CD4-positive, alpha-beta T cell treated with Interleukin-10 for 1 hour (primary cell): ENCODE results near the gene PRKCH.
"Not testable (repeated sequence)": the region's sequence is repeated elsewhere in the genome, so short reads cannot be mapped to it uniquely, and the experiment has no call there.

ENCODE experiments used
- DNase-seq: peaks from one replicate; pipeline ENCODE4 v3.0.0-alpha.2; 2020

Gene PRKCH

GRCh38 chr14:61462566-61463193 is 141.3 kb downstream of the PRKCH start:
- DNase-seq: no peak

- DNase-seq: no peak
Observed at GRCh38 chr14:61463664-61464285, 142.4 kb downstream of the PRKCH start.

- not testable (repeated sequence) for DNase-seq
Observed at GRCh38 chr14:61464539-61465320, 143.4 kb downstream of the PRKCH start.

- DNase-seq: no peak
Observed at GRCh38 chr14:61466249-61466904, 145.0 kb downstream of the PRKCH start.

GRCh38 chr14:61466905-61467280 is 145.5 kb downstream of the PRKCH start:
- DNase-seq: no peak

GRCh38 chr14:61467296-61467695 is 145.9 kb downstream of the PRKCH start:
- no peak for DNase-seq

- DNase-seq: no peak
Observed at GRCh38 chr14:61468063-61468825, 146.9 kb downstream of the PRKCH start.

GRCh38 chr14:61469781-61470180 is 148.4 kb downstream of the PRKCH start:
- DNase-seq: no peak

GRCh38 chr14:61470261-61470960 is 149.0 kb downstream of the PRKCH start:
- DNase-seq: no peak

GRCh38 chr14:61470961-61471293 is 149.5 kb downstream of the PRKCH start:
- DNase-seq: no peak

GRCh38 chr14:61471297-61472005 is 150.1 kb downstream of the PRKCH start:
- DNase-seq: no peak

- DNase-seq: peak; percentile 71
Observed at GRCh38 chr14:61472011-61472672, 150.8 kb downstream of the PRKCH start.

- DNase-seq: peak; percentile 68
Observed at GRCh38 chr14:61472801-61473376, 151.5 kb downstream of the PRKCH start.

- peak; percentile 34 for DNase-seq
Observed at GRCh38 chr14:61474015-61474414, 152.6 kb downstream of the PRKCH start.

- DNase-seq: no peak
Observed at GRCh38 chr14:61474701-61475100, 153.3 kb downstream of the PRKCH start.

- DNase-seq: peak; percentile 75
Observed at GRCh38 chr14:61475316-61475715, 153.9 kb downstream of the PRKCH start.

- DNase-seq: no peak
Observed at GRCh38 chr14:61476105-61476753, 154.8 kb downstream of the PRKCH start.

- DNase-seq: peak; percentile 90
Observed at GRCh38 chr14:61476754-61477410, 155.5 kb downstream of the PRKCH start.

- peak; percentile 41 for DNase-seq
Observed at GRCh38 chr14:61477712-61478462, 156.5 kb downstream of the PRKCH start.
